Smooth muscle cell (in vitro differentiated cells): ENCODE results near the gene KCNC4. TPM values are rescaled to one million over a fixed set of nuclear protein-coding genes. Genes with fewer than 3 reads are reported as not detected.

Experiments used
- DNase-seq: peaks from one replicate; lab custom pipeline; 2025; ENCODE audit not compliant: unreplicated experiment; lab: John Stamatoyannopoulos, UW
- H2AFZ ChIP-seq: fragments of 200-600 bp; sonication (generic); 2 replicates; pipeline ENCODE4 v1.6.0; 2016; ENCODE audit warnings: antibody characterized with exemption, low read depth, mild to moderate bottlenecking
- H3F3A ChIP-seq: fragments of 200-600 bp; sonication (generic); 2 replicates; pipeline ENCODE4 v1.6.0; 2017; ENCODE audit warnings: antibody characterized with exemption, low read depth
- H3K27ac ChIP-seq: fragments of 200-600 bp; sonication (generic); 2 replicates; pipeline ENCODE4 v1.5.1; 2016; ENCODE audit warnings: low read depth, mild to moderate bottlenecking
- H3K27me3 ChIP-seq: fragments of 200-600 bp; sonication (generic); 2 replicates; pipeline ENCODE4 v1.6.1; 2016; ENCODE audit warnings: low read depth, mild to moderate bottlenecking
- H3K36me3 ChIP-seq: fragments of 200-600 bp; sonication (generic); 2 replicates; pipeline ENCODE4 v1.5.1; 2016; ENCODE audit warnings: low read depth
- H3K4me1 ChIP-seq: fragments of 200-600 bp; sonication (generic); 2 replicates; pipeline ENCODE4 v1.5.1; 2016; ENCODE audit warnings: low read depth
- H3K4me2 ChIP-seq: fragments of 200-600 bp; sonication (generic); 2 replicates; pipeline ENCODE4 v1.6.0; 2016; ENCODE audit warnings: mild to moderate bottlenecking
- H3K4me3 ChIP-seq: fragments of 200-600 bp; sonication (generic); 2 replicates; pipeline ENCODE4 v1.5.1; 2016; ENCODE audit warnings: mild to moderate bottlenecking
- H3K79me2 ChIP-seq: fragments of 200-600 bp; sonication (generic); 2 replicates; pipeline ENCODE4 v1.6.0; 2016; ENCODE audit warnings: low read depth, mild to moderate bottlenecking
- H3K9ac ChIP-seq: fragments of 200-600 bp; sonication (generic); 2 replicates; pipeline ENCODE4 v1.6.0; 2016; ENCODE audit warnings: low read depth
- H3K9me3 ChIP-seq: fragments of 200-600 bp; sonication (generic); replicated peaks from 2 replicates; pipeline ENCODE4 v1.5.1; 2016; ENCODE audit warnings: low read depth
- H4K20me1 ChIP-seq: fragments of 200-600 bp; sonication (generic); 2 replicates; pipeline ENCODE4 v1.6.0; 2016; ENCODE audit warnings: low read depth
- WGBS: methylation state at CpG from one replicate; pipeline ENCODE4 v1.1.7; 2016; ENCODE audit warnings: low lambda C conversion rate; 5-methylcytosine and 5-hydroxymethylcytosine counted together
- polyA plus RNA-seq: library from polyadenylated mRNA; unstranded; fragments of >200 nt; fragmentation: Nextera tagmentation; extraction: Ambion mirVana; gene quantifications from 2 replicates; pipeline ENCODE4 v1.2.1, GENCODE V29; 2016
- small RNA-seq: library from RNA; depleted of rRNA; stranded (forward); fragments of <200 nt; gene quantifications from one replicate; pipeline ENCODE3, GENCODE V24; 2014
- total RNA-seq: library from RNA; depleted of rRNA; stranded (reverse); fragments of >200 nt; gene quantifications from 2 replicates; pipeline ENCODE4 v1.2.3, GENCODE V29; 2014
- TF ChIP-seq, protein P1 (sequence below): fragments of 200-600 bp; sonication (generic); IDR thresholded peaks from 2 replicates; pipeline ENCODE4 v1.5.1; 2017; ENCODE audit warnings: borderline replicate concordance, mild to moderate bottlenecking, antibody characterized with exemption; ENCODE audit not compliant: insufficient read depth, poor library complexity, severe bottlenecking

The KCNC4 gene
- total and polyA plus RNA-seq, 2 experiments from 2014 or later: 2.0 to 6.0 TPM

DNA sequence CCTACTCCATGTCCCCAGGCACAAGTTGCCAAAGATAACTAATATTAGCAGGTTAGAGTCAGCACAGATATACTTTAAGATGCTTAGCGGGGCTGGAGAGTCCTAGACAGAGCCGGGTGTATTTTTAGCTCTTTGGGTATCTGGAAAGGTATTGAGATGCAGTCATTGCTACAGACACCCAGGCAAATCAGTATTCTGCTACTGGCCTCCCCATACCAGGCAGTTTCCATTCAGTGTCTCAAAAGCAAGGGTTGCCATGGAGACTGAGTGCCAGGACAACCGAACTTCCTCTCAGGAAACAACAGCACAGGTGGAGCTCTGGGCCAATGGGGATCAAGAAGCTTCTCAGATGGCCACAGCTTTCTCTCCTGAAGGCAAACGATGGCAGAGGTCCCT, 45.3 kb downstream of the KCNC4 start:
- DNase-seq: no peak
- no peak overlapping the region for H3K9ac ChIP-seq
- H3K27ac ChIP-seq: no peak overlapping the region
- no peaks in the 10 kb centered on the region for H3K79me2 ChIP-seq
- peaks cover 4% of the 10 kb centered on the region for H3K4me1 ChIP-seq
- no peaks in the 10 kb centered on the region for H3K9me3 ChIP-seq
- WGBS: 75% methylated on average over 4 of the region's 4 CpGs
- H4K20me1 ChIP-seq: no peaks in the 10 kb centered on the region
- no peak overlapping the region for H3K4me2 ChIP-seq
- no peaks in the 10 kb centered on the region for H3F3A ChIP-seq
- H3K36me3 ChIP-seq: no peaks in the 10 kb centered on the region
- TF ChIP-seq, protein P1, sequence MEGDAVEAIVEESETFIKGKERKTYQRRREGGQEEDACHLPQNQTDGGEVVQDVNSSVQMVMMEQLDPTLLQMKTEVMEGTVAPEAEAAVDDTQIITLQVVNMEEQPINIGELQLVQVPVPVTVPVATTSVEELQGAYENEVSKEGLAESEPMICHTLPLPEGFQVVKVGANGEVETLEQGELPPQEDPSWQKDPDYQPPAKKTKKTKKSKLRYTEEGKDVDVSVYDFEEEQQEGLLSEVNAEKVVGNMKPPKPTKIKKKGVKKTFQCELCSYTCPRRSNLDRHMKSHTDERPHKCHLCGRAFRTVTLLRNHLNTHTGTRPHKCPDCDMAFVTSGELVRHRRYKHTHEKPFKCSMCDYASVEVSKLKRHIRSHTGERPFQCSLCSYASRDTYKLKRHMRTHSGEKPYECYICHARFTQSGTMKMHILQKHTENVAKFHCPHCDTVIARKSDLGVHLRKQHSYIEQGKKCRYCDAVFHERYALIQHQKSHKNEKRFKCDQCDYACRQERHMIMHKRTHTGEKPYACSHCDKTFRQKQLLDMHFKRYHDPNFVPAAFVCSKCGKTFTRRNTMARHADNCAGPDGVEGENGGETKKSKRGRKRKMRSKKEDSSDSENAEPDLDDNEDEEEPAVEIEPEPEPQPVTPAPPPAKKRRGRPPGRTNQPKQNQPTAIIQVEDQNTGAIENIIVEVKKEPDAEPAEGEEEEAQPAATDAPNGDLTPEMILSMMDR: no peak
- no peak overlapping the region for H3K4me3 ChIP-seq
- H3K27me3 ChIP-seq: no peaks in the 10 kb centered on the region
- H2AFZ ChIP-seq: no peak overlapping the region

DNA sequence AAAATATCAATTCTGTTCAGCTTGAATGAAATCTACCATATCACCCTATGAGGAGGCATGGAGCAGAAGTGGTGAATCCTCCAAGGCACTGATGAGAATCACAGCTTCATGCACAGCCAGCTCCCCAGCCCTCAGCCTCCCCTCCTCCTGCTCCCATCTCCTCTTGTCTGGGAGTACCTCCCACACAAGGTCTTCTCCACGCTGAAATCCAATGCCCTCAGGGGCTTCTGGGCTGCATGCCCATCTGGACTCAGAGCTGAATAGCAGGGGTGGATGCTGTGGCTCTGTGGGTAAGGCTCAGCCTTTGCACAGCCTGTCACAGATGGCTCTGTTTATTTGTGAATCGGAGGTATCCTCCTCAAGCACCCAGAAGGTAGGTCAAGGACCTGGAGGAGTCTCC, 48.6 kb downstream of the KCNC4 start:
- Histone ChIP-seq H3K4me3 (no peak overlapping the region), H3K9ac (no peak overlapping the region), H4K20me1 (no peaks in the 10 kb centered on the region), H3K4me2 (no peak overlapping the region), H3K4me1 (peaks cover 4% of the 10 kb centered on the region), H2AFZ (no peak overlapping the region), H3K27ac (no peak overlapping the region), H3K27me3 (peaks cover 4% of the 10 kb centered on the region), H3F3A (no peaks in the 10 kb centered on the region), H3K36me3 (no peaks in the 10 kb centered on the region), H3K79me2 (no peaks in the 10 kb centered on the region), H3K9me3 (no peaks in the 10 kb centered on the region)
- 59% methylated on average over 2 of the region's 2 CpGs for WGBS
- TF ChIP-seq, protein P1: no peak
- no peak for DNase-seq

DNA sequence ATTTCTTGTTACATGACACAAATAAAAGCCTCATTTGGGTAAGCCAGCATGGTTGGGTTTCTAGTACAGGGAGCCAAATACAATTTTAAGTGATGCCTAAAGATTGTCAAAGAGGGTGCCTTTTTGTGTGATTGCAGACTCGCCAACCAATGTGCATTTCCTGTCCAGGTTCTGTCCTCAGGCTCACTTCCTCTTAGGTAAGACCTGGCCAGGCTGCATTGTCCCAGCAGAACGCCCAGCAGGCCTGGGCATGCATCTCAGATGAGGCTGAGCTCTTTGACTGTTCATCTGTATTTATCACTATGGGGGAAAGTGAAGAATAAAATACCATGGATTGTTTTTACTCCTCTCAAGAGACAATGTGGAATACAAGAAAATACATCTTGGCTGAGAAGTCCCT, 49.7 kb downstream of the KCNC4 start:
- no peaks in the 10 kb centered on the region for H3K36me3 ChIP-seq
- 83% methylated on average over 2 of the region's 2 CpGs for WGBS
- no peaks in the 10 kb centered on the region for H4K20me1 ChIP-seq
- no peak overlapping the region for H3K4me2 ChIP-seq
- H3K4me3 ChIP-seq: no peak overlapping the region
- TF ChIP-seq, protein P1: no peak
- no peaks in the 10 kb centered on the region for H3K79me2 ChIP-seq
- H3K9ac ChIP-seq: no peak overlapping the region
- H3K9me3 ChIP-seq: no peaks in the 10 kb centered on the region
- peaks cover 4% of the 10 kb centered on the region for H3K4me1 ChIP-seq
- no peaks in the 10 kb centered on the region for H3F3A ChIP-seq
- no peak overlapping the region for H3K27ac ChIP-seq
- DNase-seq: no peak
- H2AFZ ChIP-seq: no peak overlapping the region
- peaks cover 7% of the 10 kb centered on the region for H3K27me3 ChIP-seq

Small RNAs within 50 kb of the gene (small RNA-seq; reads per million reads assigned to genes)
- not detected for gene AL137790.1

Other genes starting within 250 kb of the KCNC4 start
- 77.3 and 79.5 TPM in 2 replicates for gene AHCYL1, start 225.5 kb upstream of the KCNC4 start, total RNA-seq
- gene AHCYL1, start 225.5 kb upstream of the KCNC4 start, polyA plus RNA-seq: 115 and 144 TPM in 2 replicates
- 26.2 and 31.2 TPM in 2 replicates for gene STRIP1, start 175.7 kb upstream of the KCNC4 start, total RNA-seq
- 22.5 and 26.0 TPM in 2 replicates for gene STRIP1, start 175.7 kb upstream of the KCNC4 start, polyA plus RNA-seq
- not detected in 2 replicates for gene ALX3, start 139.6 kb upstream of the KCNC4 start, total RNA-seq
- not detected in 2 replicates for gene ALX3, start 139.6 kb upstream of the KCNC4 start, polyA plus RNA-seq
- gene UBL4B, start 97.9 kb upstream of the KCNC4 start, total RNA-seq: not detected in 2 replicates
- not detected in 2 replicates for gene UBL4B, start 97.9 kb upstream of the KCNC4 start, polyA plus RNA-seq
- 4.0 and 5.6 TPM in 2 replicates for gene SLC6A17, start 59.8 kb upstream of the KCNC4 start, total RNA-seq
- 3.2 and 4.2 TPM in 2 replicates for gene SLC6A17, start 59.8 kb upstream of the KCNC4 start, polyA plus RNA-seq
- 27.6 and 32.9 TPM in 2 replicates for gene RBM15, start 129.1 kb downstream of the KCNC4 start, total RNA-seq
- 5.3 and 8.1 TPM in 2 replicates for gene RBM15, start 129.1 kb downstream of the KCNC4 start, polyA plus RNA-seq
- gene SLC16A4, start 180.7 kb downstream of the KCNC4 start, total RNA-seq: 11.6 and 16.5 TPM in 2 replicates
- 6.5 and 7.7 TPM in 2 replicates for gene SLC16A4, start 180.7 kb downstream of the KCNC4 start, polyA plus RNA-seq
- 72.7 and 81.1 TPM in 2 replicates for gene LAMTOR5, start 197.4 kb downstream of the KCNC4 start, total RNA-seq
- 150 and 175 TPM in 2 replicates for gene LAMTOR5, start 197.4 kb downstream of the KCNC4 start, polyA plus RNA-seq
- 43.0 and 45.2 TPM in 2 replicates for gene PROK1, start 240.8 kb downstream of the KCNC4 start, total RNA-seq
- 66.2 and 69.5 TPM in 2 replicates for gene PROK1, start 240.8 kb downstream of the KCNC4 start, polyA plus RNA-seq